Measurements from ENCODE around the gene ZNF296. TPM values are rescaled to one million over a fixed set of nuclear protein-coding genes. Genes with fewer than 3 reads are reported as not detected.

Gene ZNF296
- total and polyA plus RNA-seq, 7 experiments from 2014 or later: 0.57 to 3.6 (median 1.2) TPM

DNA sequence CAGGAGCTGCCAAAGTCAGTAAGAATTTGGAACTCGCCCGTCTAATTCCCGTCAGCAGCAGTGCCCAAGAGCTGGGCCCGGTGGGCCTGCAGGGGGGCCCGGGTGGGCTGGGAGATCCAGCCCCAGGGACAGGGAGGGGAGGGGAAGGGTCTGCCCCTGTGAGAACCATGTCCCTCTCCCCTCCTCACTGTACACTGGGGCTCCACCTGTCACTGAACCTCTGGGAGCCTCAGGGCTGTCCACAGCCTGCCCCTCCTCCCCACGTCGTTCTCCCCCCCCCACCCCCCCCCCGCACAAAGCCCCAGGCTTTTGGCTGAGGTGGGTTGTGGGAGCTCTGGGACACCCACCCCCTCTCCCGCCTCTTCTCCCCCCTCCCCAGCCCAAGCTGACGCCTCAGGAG is 8.2 kb downstream of the ZNF296 start:
- Mint-ChIP-seq H3K9me3 (no peaks in the 10 kb centered on the region), H3K4me1 (no peaks in the 10 kb centered on the region), H3K36me3 (peaks cover 0 to 18% (median 0%) of the 10 kb centered on the region in 5 donors), H3K27me3 (no peaks in the 10 kb centered on the region), H3K4me3 (no peak overlapping the region), H3K27ac (no peak overlapping the region)
- peaks cover 0 to 87% (median 10%) of the 10 kb centered on the region in 3 experiments for H3K36me3 ChIP-seq (ENCODE audit: control insufficient read depth in 2 of 3, insufficient read depth in 3 of 3, low read length in 3 of 3)
- intact Hi-C loops (cut with micrococcal nuclease): no loop called here
- H3K27me3 ChIP-seq (ENCODE audit: control insufficient read depth in 2 of 2, insufficient read depth in 2 of 2, low read length in 2 of 2): no peaks in the 10 kb centered on the region
- CTCF ChIA-PET: interaction anchor here (1.5 kb wide), 1 partner anchor 8 kb away, joined by 3 read pairs; no protein-coding TSS in a partner anchor
- no peaks in the 10 kb centered on the region for H3K4me1 ChIP-seq (ENCODE audit: control insufficient read depth in 2 of 2, insufficient read depth in 2 of 2, low read length in 2 of 2)
- no peak for ATAC-seq
- no peak overlapping the region for H3K4me3 ChIP-seq (ENCODE audit: low read length)
- no peaks in the 10 kb centered on the region for H3K9me3 ChIP-seq (ENCODE audit: control insufficient read depth in 2 of 3, low read length in 3 of 3)
- no peak for DNase-seq
- POLR2A ChIA-PET: no interaction called here
- no peak overlapping the region for H3K27ac ChIP-seq (ENCODE audit: low read depth, low read length)

DNA sequence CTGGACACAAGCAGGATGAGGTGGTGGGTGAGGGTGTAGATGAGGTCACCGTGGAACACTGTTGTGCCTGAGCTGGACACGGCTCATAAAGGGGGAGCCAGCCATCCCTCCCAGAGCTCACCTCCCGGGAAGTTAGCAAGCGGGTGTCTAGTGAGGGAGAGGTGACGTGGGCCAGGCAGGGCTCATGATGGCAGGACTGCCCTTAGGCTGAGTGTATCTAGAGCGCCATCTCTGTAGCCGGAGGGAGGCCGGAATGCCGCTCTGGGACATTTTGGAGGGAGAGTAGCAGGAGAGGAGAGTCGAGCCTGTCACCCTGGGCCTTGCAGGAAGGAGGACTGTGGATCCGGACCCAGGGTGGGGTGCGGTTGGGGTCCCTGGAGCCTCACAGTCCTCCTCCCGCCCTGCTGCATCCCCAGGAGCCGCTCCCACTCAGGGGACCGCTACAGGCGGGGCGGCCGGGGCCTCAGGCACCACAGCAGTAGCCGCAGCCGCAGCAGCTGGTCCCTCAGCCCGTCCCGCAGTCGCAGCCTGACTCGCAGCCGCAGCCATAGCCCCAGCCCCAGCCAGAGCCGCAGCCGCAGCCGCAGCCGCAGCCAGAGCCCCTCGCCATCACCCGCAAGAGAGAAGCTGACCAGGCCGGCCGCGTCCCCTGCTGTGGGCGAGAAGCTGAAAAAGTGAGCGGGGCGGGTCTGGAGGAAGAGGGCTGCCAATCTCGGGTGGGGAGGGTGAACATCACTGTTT is 9.2 kb downstream of the ZNF296 start:
- intact Hi-C loops (cut with micrococcal nuclease): no loop called here
- no peak overlapping the region for H3K4me3 ChIP-seq (ENCODE audit: low read length)
- peaks cover 0 to 91% (median 11%) of the 10 kb centered on the region in 3 experiments for H3K36me3 ChIP-seq (ENCODE audit: control insufficient read depth in 2 of 3, insufficient read depth in 3 of 3, low read length in 3 of 3)
- no peaks in the 10 kb centered on the region for H3K27me3 Mint-ChIP-seq
- H3K36me3 Mint-ChIP-seq: peaks cover 0 to 21% (median 4%) of the 10 kb centered on the region in 5 donors
- peak overlapping the region in 1 of 9 donors; percentile 25 for H3K27ac Mint-ChIP-seq
- H3K27me3 ChIP-seq (ENCODE audit: control insufficient read depth in 2 of 2, insufficient read depth in 2 of 2, low read length in 2 of 2): no peaks in the 10 kb centered on the region
- DNase-seq: no peak
- no peaks in the 10 kb centered on the region for H3K9me3 Mint-ChIP-seq
- no peak overlapping the region for H3K4me3 Mint-ChIP-seq
- no peaks in the 10 kb centered on the region for H3K4me1 ChIP-seq (ENCODE audit: control insufficient read depth in 2 of 2, insufficient read depth in 2 of 2, low read length in 2 of 2)
- ATAC-seq: no peak
- no peaks in the 10 kb centered on the region for H3K4me1 Mint-ChIP-seq
- ChIA-PET POLR2A (interaction anchor here (0.6 kb wide), 1 partner anchor 128 kb away, joined by 3 read pairs; no protein-coding TSS in a partner anchor), CTCF (no interaction called here)
- no peak overlapping the region for H3K27ac ChIP-seq (ENCODE audit: low read depth, low read length)
- H3K9me3 ChIP-seq (ENCODE audit: control insufficient read depth in 2 of 3, low read length in 3 of 3): no peaks in the 10 kb centered on the region

DNA sequence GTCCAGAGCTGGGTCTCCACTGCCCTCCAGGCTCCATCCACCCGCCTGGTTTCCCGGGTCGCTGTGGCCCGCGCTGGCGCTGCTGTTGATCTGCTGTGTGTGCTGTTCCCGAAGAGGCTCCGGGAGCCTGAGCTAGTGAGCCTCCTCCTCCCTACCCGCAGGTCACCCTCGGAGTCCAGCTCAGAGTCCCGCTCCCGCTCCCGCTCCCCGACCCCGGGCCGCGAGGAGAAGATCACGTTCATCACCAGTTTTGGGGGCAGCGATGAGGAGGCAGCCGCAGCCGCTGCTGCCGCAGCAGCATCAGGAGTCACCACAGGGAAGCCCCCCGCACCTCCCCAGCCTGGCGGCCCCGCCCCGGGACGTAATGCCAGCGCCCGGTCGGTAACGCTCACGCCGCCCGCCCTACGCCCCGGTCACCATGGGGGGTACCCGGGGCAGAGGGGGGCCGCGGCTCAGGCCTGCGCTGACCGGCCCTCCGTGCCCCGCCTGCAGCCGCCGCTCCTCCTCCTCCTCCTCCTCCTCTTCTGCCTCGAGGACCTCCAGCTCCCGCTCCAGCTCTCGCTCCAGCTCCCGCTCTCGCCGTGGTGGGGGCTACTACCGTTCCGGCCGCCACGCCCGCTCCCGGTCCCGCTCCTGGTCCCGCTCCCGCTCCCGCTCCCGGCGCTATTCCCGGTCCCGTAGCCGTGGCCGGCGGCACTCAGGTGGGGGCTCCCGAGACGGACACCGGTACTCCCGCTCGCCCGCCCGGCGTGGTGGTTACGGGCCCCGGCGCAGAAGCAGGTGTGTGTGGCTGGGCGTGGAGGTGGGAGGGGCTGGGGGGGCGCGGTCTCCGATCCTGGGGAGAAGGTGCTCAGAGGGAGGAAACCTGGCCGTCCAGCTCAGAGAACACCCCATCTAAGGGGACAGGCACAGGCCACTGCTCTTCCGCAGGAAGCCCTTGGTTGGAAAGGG is 12.2 kb downstream of the ZNF296 start:
- H3K9me3 ChIP-seq (ENCODE audit: control insufficient read depth in 2 of 3, low read length in 3 of 3): no peaks in the 10 kb centered on the region
- H3K4me3 ChIP-seq (ENCODE audit: low read length): no peak overlapping the region
- no peaks in the 10 kb centered on the region for H3K27me3 ChIP-seq (ENCODE audit: control insufficient read depth in 2 of 2, insufficient read depth in 2 of 2, low read length in 2 of 2)
- Mint-ChIP-seq H3K4me1 (peaks cover 0 to 11% (median 3%) of the 10 kb centered on the region in 7 donors), H3K4me3 (no peak overlapping the region), H3K27ac (peak overlapping the region in 1 of 9 donors; percentile 34), H3K27me3 (no peaks in the 10 kb centered on the region), H3K36me3 (peaks cover 3 to 23% (median 5%) of the 10 kb centered on the region in 5 donors), H3K9me3 (peaks cover 0 to 2% (median 0%) of the 10 kb centered on the region in 11 donors)
- H3K27ac ChIP-seq (ENCODE audit: low read depth, low read length): no peak overlapping the region
- DNase-seq: no peak
- ChIA-PET CTCF (no interaction called here), POLR2A (no interaction called here)
- peaks cover 0 to 91% (median 25%) of the 10 kb centered on the region in 3 experiments for H3K36me3 ChIP-seq (ENCODE audit: control insufficient read depth in 2 of 3, insufficient read depth in 3 of 3, low read length in 3 of 3)
- intact Hi-C loops (cut with micrococcal nuclease): no loop called here
- H3K4me1 ChIP-seq (ENCODE audit: control insufficient read depth in 2 of 2, insufficient read depth in 2 of 2, low read length in 2 of 2): no peaks in the 10 kb centered on the region
- no peak for ATAC-seq

DNA sequence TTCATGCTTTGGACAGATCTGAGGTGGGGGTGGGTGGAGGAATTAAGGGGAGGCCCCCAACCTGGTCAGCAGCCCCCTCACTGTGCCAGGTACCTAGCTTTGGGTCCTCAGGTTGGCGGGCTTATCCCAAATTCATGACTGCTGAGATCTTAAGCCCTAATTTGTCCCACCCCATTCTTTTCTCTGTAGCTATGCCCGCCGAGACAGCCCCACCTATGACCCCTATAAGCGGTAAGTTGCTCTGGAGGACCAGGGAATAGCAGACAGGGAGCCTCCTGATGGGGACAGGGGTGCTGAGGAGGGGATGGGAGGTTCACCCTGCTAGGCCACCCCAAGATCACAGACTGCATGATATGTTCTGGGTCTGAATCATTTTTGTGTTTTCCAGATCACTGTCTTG is 14.3 kb downstream of the ZNF296 start:
- no peak overlapping the region for H3K4me3 Mint-ChIP-seq
- ChIA-PET POLR2A (no interaction called here), CTCF (interaction anchor here (0.6 kb wide), 1 partner anchor 57 kb away, joined by 4 read pairs; no protein-coding TSS in a partner anchor)
- Histone ChIP-seq H3K4me3 (ENCODE audit: low read length) (no peak overlapping the region), H3K27me3 (ENCODE audit: control insufficient read depth in 2 of 2, insufficient read depth in 2 of 2, low read length in 2 of 2) (no peaks in the 10 kb centered on the region), H3K4me1 (ENCODE audit: control insufficient read depth in 2 of 2, insufficient read depth in 2 of 2, low read length in 2 of 2) (no peaks in the 10 kb centered on the region), H3K9me3 (ENCODE audit: control insufficient read depth in 2 of 3, low read length in 3 of 3) (no peaks in the 10 kb centered on the region), H3K36me3 (ENCODE audit: control insufficient read depth in 2 of 3, insufficient read depth in 3 of 3, low read length in 3 of 3) (peaks cover 0 to 92% (median 29%) of the 10 kb centered on the region in 3 experiments), H3K27ac (ENCODE audit: low read depth, low read length) (no peak overlapping the region)
- intact Hi-C loops (cut with micrococcal nuclease): no loop called here
- no peak overlapping the region for H3K27ac Mint-ChIP-seq
- no peak for ATAC-seq
- no peaks in the 10 kb centered on the region for H3K27me3 Mint-ChIP-seq
- no peak for DNase-seq
- peaks cover 0 to 2% (median 0%) of the 10 kb centered on the region in 11 donors for H3K9me3 Mint-ChIP-seq
- peaks cover 3 to 31% (median 5%) of the 10 kb centered on the region in 5 donors for H3K36me3 Mint-ChIP-seq
- peaks cover 0 to 11% (median 3%) of the 10 kb centered on the region in 7 donors for H3K4me1 Mint-ChIP-seq

DNA sequence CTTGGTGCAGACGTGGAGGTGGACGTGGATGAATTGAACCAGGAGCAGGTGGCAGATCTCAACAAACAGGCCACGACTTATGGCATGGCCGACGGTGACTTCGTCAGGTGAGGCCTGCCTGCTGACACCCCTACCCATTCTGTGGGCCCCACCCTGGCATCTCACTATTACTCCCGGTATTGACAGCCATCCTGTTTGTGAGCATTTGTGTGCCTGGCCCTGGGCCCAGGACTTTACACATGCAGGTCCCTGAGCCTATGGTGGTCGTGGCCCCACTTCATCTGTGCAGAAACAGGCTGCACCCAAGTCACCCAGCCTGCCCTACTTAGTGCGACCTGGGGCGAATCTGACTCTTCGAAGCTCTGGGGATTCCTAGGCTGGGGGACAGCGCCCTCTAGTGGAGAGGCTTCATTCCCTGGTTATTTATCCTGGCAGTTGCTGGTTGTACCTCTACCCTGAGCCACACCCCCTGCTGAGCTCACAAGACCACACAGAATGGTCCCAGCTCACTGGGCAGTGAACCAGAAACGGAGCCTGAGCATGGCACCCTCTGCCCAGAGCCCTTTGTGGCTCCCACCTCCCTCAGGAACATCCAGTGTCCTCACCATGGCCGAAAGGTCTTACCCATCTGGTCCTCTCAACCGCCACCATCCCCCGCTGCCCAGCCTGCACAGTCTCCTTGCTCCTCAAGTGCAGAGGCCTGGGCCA is 16.9 kb downstream of the ZNF296 start:
- POLR2A ChIA-PET: no interaction called here
- ATAC-seq: peak; percentile 95
- H3K9me3 Mint-ChIP-seq: peaks cover 0 to 2% (median 0%) of the 10 kb centered on the region in 11 donors
- Histone ChIP-seq H3K4me3 (ENCODE audit: low read length) (no peak overlapping the region), H3K36me3 (ENCODE audit: control insufficient read depth in 2 of 3, insufficient read depth in 3 of 3, low read length in 3 of 3) (peaks cover 0 to 95% (median 38%) of the 10 kb centered on the region in 3 experiments), H3K27me3 (ENCODE audit: control insufficient read depth in 2 of 2, insufficient read depth in 2 of 2, low read length in 2 of 2) (no peaks in the 10 kb centered on the region), H3K9me3 (ENCODE audit: control insufficient read depth in 2 of 3, low read length in 3 of 3) (no peaks in the 10 kb centered on the region), H3K4me1 (ENCODE audit: control insufficient read depth in 2 of 2, insufficient read depth in 2 of 2, low read length in 2 of 2) (no peaks in the 10 kb centered on the region), H3K27ac (ENCODE audit: low read depth, low read length) (no peak overlapping the region)
- peaks cover 3 to 35% (median 5%) of the 10 kb centered on the region in 5 donors for H3K36me3 Mint-ChIP-seq
- peaks cover 0 to 15% (median 3%) of the 10 kb centered on the region in 7 donors for H3K4me1 Mint-ChIP-seq
- DNase-seq: peak; percentile 60 to 86 (median 75)
- H3K27ac Mint-ChIP-seq: peak overlapping the region in 8 of 9 donors; percentile 16 to 90 (median 66)
- intact Hi-C loops (cut with micrococcal nuclease): loop anchor here (1.0 kb wide), 6 partner anchors 17 to 156 kb away; partner anchors contain the start of genes CLASRP (in 1 of the 2) and ZNF296 (in 1 of the 2)
- CTCF ChIA-PET: interaction anchor here (0.5 to 1.5 kb wide), 9 partner anchors 9 to 70 kb away, joined by 3 to 8 read pairs (median 4); partner anchors contain the start of gene CLASRP
- no peak overlapping the region for H3K4me3 Mint-ChIP-seq
- H3K27me3 Mint-ChIP-seq: no peaks in the 10 kb centered on the region

All from naive thymus-derived CD4-positive, alpha-beta T cell (primary cell).